H9 (cell line): ENCODE data around the gene KLK10. TPM values are rescaled to one million over a fixed set of nuclear protein-coding genes. Genes with fewer than 3 reads are reported as not detected.

ENCODE experiments used
- DNase-seq: peaks from one replicate; pipeline ENCODE4 v3.0.0-alpha.2; 2017
- H2AFZ ChIP-seq: one replicate; pipeline ENCODE4 v1.6.1; 2013; ENCODE audit warnings: mild to moderate bottlenecking, low read length, control low read depth, moderate library complexity
- H2AK5ac ChIP-seq: 2 replicates; pipeline ENCODE4 v1.6.1; 2013; ENCODE audit warnings: low read length, control low read depth, mixed read lengths; ENCODE audit not compliant: insufficient read length
- H2BK120ac ChIP-seq: one replicate; pipeline ENCODE4 v1.6.1; 2013; ENCODE audit warnings: low read depth, mild to moderate bottlenecking, low read length, control low read depth, inconsistent platforms; ENCODE audit not compliant: poor library complexity, severe bottlenecking
- H2BK12ac ChIP-seq: 2 replicates; pipeline ENCODE4 v1.6.1; 2013; ENCODE audit warnings: low read length, control low read depth, mixed read lengths, low read depth; ENCODE audit not compliant: insufficient read length
- H2BK15ac ChIP-seq: 2 replicates; pipeline ENCODE4 v1.6.1; 2013; ENCODE audit warnings: low read depth, low read length, control low read depth
- H2BK20ac ChIP-seq: one replicate; pipeline ENCODE4 v1.6.1; 2013; ENCODE audit warnings: low read depth, mild to moderate bottlenecking, low read length, control low read depth, inconsistent platforms; ENCODE audit not compliant: poor library complexity, severe bottlenecking
- H2BK5ac ChIP-seq: 2 replicates; pipeline ENCODE4 v1.6.1; 2013; ENCODE audit warnings: low read length, control low read depth, mixed read lengths; ENCODE audit not compliant: insufficient read length
- H3K14ac ChIP-seq: 2 replicates; pipeline ENCODE4 v1.6.1; 2013; ENCODE audit warnings: low read length, control low read depth; ENCODE audit not compliant: insufficient read depth
- H3K18ac ChIP-seq: 2 replicates; pipeline ENCODE4 v1.6.1; 2013; ENCODE audit warnings: low read depth, mild to moderate bottlenecking, mixed read lengths, low read length, control low read depth; ENCODE audit not compliant: insufficient read length
- H3K23ac ChIP-seq: 2 replicates; pipeline ENCODE4 v1.6.1; 2013; ENCODE audit warnings: low read length, control low read depth, mixed read lengths, low read depth; ENCODE audit not compliant: insufficient read length
- H3K23me2 ChIP-seq: 2 replicates; pipeline ENCODE4 v1.6.1; 2013; ENCODE audit warnings: low read depth, mild to moderate bottlenecking, mixed read lengths, low read length, control low read depth; ENCODE audit not compliant: insufficient read length, poor library complexity, severe bottlenecking
- H3K27ac ChIP-seq: 2 replicates; pipeline ENCODE4 v1.5.1; 2013; ENCODE audit warnings: low read length, control low read depth, mixed read lengths, low read depth; ENCODE audit not compliant: insufficient read length
- H3K27me3 ChIP-seq: 2 replicates; pipeline ENCODE4 v1.6.1; 2013; ENCODE audit warnings: low read length, control low read depth, inconsistent platforms; ENCODE audit not compliant: insufficient read depth
- H3K4ac ChIP-seq: 2 replicates; pipeline ENCODE4 v1.6.1; 2013; ENCODE audit warnings: low read depth, mild to moderate bottlenecking, control low read depth, inconsistent platforms, low read length, moderate library complexity
- H3K4me1 ChIP-seq: 2 replicates; pipeline ENCODE4 v1.6.1; 2013; ENCODE audit warnings: low read length, control low read depth, inconsistent platforms; ENCODE audit not compliant: insufficient read depth
- H3K4me2 ChIP-seq: 2 replicates; pipeline ENCODE4 v1.6.1; 2013; ENCODE audit warnings: low read length, control low read depth, mixed read lengths; ENCODE audit not compliant: insufficient read length, insufficient read depth
- H3K56ac ChIP-seq: 2 replicates; pipeline ENCODE4 v1.6.1; 2013; ENCODE audit warnings: low read depth, mild to moderate bottlenecking, mixed read lengths, low read length, control low read depth; ENCODE audit not compliant: insufficient read length
- H3K79me1 ChIP-seq: 2 replicates; pipeline ENCODE4 v1.6.1; 2013; ENCODE audit warnings: low read depth, mild to moderate bottlenecking, moderate library complexity, low read length, control low read depth, inconsistent platforms; ENCODE audit not compliant: insufficient read depth, poor library complexity, severe bottlenecking
- H3K79me2 ChIP-seq: 2 replicates; pipeline ENCODE4 v1.6.1; 2013; ENCODE audit warnings: low read length, control low read depth, inconsistent platforms; ENCODE audit not compliant: insufficient read depth
- H3K9ac ChIP-seq: 2 replicates; pipeline ENCODE4 v1.6.1; 2013; ENCODE audit warnings: low read length, control low read depth, mixed read lengths; ENCODE audit not compliant: insufficient read length; ENCODE audit errors: extremely low read depth
- H3K9me3 ChIP-seq: one replicate; pipeline ENCODE4 v1.6.1; 2013; ENCODE audit warnings: low read depth, low read length, inconsistent platforms; ENCODE audit not compliant: control insufficient read depth
- H3T11ph ChIP-seq: one replicate; pipeline ENCODE4 v1.6.1; 2013; ENCODE audit warnings: mild to moderate bottlenecking, low read length, control low read depth, inconsistent platforms
- H4K20me1 ChIP-seq: one replicate; pipeline ENCODE4 v1.6.1; 2013; ENCODE audit not compliant: control insufficient read depth, insufficient read length, insufficient read depth
- H4K5ac ChIP-seq: 2 replicates; pipeline ENCODE4 v1.6.1; 2013; ENCODE audit warnings: low read depth, mild to moderate bottlenecking, mixed read lengths, low read length, control low read depth; ENCODE audit not compliant: insufficient read length
- H4K8ac ChIP-seq: replicated peaks from 2 replicates; pipeline ENCODE4 v1.6.1; 2013; ENCODE audit warnings: low read length, control low read depth, mixed read lengths, low read depth; ENCODE audit not compliant: insufficient read length
- H4K91ac ChIP-seq: 2 replicates; pipeline ENCODE4 v1.6.1; 2013; ENCODE audit warnings: low read depth, mild to moderate bottlenecking, moderate library complexity, mixed read lengths, low read length, control low read depth; ENCODE audit not compliant: insufficient read length
- H3K27ac Mint-ChIP-seq, 3 experiments: 2 replicates in 2 of 3; 3 replicates in 1 of 3; pipeline ENCODE4 v1.8.0; 2020 to 2021; ENCODE audit warnings: mixed read lengths in 3 of 3, mild to moderate bottlenecking in 1 of 3, moderate library complexity in 1 of 3
- H3K27me3 Mint-ChIP-seq: 2 replicates; pipeline ENCODE4 v1.8.0; 2021; ENCODE audit warnings: low read depth, mild to moderate bottlenecking, moderate library complexity, mixed read lengths
- H3K36me3 Mint-ChIP-seq, 3 experiments: 2 replicates in 2 of 3; 3 replicates in 1 of 3; pipeline ENCODE4 v1.8.0; 2020 to 2021; ENCODE audit warnings: low read depth in 3 of 3, mixed read lengths in 3 of 3; ENCODE audit not compliant: insufficient read depth in 1 of 3
- H3K4me1 Mint-ChIP-seq, 2 experiments: 2 replicates each; pipeline ENCODE4 v1.8.0; 2020; ENCODE audit warnings: mixed read lengths in 2 of 2
- H3K4me3 Mint-ChIP-seq, 2 experiments: 2 replicates in 1 of 2; 3 replicates in 1 of 2; pipeline ENCODE4 v1.8.0; 2020 to 2021; ENCODE audit warnings: mild to moderate bottlenecking in 2 of 2, mixed read lengths in 2 of 2, moderate library complexity in 1 of 2
- H3K9me3 Mint-ChIP-seq, 2 experiments: 2 replicates in 1 of 2; 3 replicates in 1 of 2; pipeline ENCODE4 v1.8.0; 2020; ENCODE audit warnings: mild to moderate bottlenecking in 2 of 2, mixed read lengths in 2 of 2, moderate library complexity in 1 of 2
- WGBS: extraction: QIAGEN DNeasy Blood & Tissue Kit; methylation state at CpG from one replicate; pipeline ENCODE4 v1.1.7; 2013; ENCODE audit warnings: missing lambda C conversion rate, low lambda C conversion rate, mixed read lengths; ENCODE audit not compliant: insufficient read length; ENCODE audit errors: extremely low coverage; 5-methylcytosine and 5-hydroxymethylcytosine counted together
- total RNA-seq: library from RNA; stranded (reverse); gene quantifications from 2 replicates; pipeline ENCODE4 v1.2.1, GENCODE V29; 2021
- TF ChIP-seq, protein P1 (sequence below): fragments of 200-600 bp; sonication (generic); conservative IDR thresholded peaks from 3 replicates; pipeline ENCODE4 v1.8.0; 2021; ENCODE audit warnings: antibody characterized with exemption, mild to moderate bottlenecking

Gene KLK10
- total RNA-seq, 1 experiment from 2014 or later, result 1.3 TPM

DNA sequence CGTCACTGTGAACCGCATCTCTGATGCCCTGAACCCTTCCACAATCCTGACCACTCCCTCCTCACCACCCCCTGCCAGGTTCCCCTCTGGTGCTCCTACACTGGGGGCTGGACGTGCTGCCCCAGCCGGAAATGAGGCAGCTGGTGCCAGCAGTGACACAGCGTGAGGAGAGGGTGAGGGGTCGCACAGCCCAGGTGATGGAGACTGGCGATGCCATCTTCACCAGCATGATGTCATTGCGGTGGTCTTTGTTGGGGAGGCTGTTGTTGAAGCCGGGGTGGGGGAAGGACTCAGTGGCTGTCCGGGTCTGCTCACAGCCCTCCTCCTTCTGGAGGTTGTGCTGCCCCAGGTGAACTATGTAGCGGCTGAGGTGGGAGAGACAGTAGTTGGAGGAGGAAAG lies 4.4 kb upstream of the KLK10 start:
- Histone ChIP-seq H3T11ph (no peak overlapping the region), H3K27ac (no peak overlapping the region), H4K20me1 (no peaks in the 10 kb centered on the region), H2BK20ac (no peak overlapping the region), H3K27me3 (no peaks in the 10 kb centered on the region), H2BK120ac (no peak overlapping the region), H2AK5ac (no peak overlapping the region), H4K91ac (no peak overlapping the region), H3K18ac (no peak overlapping the region), H2BK5ac (no peak overlapping the region), H3K9ac (no peak overlapping the region), H3K4me1 (no peaks in the 10 kb centered on the region), H3K9me3 (no peaks in the 10 kb centered on the region), H4K5ac (no peak overlapping the region), H2AFZ (no peak overlapping the region), H3K4me2 (no peak overlapping the region), H3K79me2 (no peaks in the 10 kb centered on the region), H4K8ac (no peak overlapping the region), H3K23ac (no peak overlapping the region), H2BK12ac (no peak overlapping the region), H3K79me1 (no peaks in the 10 kb centered on the region), H3K14ac (no peak overlapping the region), H3K4ac (no peak overlapping the region), H2BK15ac (no peak overlapping the region), H3K56ac (no peak overlapping the region), H3K23me2 (peaks cover 6% of the 10 kb centered on the region)
- H3K27me3 Mint-ChIP-seq, result peaks cover 26% of the 10 kb centered on the region
- WGBS, result no CpG with 5 or more reads among the region's 11 CpGs
- no peak overlapping the region for H3K27ac Mint-ChIP-seq
- no peaks in the 10 kb centered on the region for H3K36me3 Mint-ChIP-seq
- TF ChIP-seq, protein P1, sequence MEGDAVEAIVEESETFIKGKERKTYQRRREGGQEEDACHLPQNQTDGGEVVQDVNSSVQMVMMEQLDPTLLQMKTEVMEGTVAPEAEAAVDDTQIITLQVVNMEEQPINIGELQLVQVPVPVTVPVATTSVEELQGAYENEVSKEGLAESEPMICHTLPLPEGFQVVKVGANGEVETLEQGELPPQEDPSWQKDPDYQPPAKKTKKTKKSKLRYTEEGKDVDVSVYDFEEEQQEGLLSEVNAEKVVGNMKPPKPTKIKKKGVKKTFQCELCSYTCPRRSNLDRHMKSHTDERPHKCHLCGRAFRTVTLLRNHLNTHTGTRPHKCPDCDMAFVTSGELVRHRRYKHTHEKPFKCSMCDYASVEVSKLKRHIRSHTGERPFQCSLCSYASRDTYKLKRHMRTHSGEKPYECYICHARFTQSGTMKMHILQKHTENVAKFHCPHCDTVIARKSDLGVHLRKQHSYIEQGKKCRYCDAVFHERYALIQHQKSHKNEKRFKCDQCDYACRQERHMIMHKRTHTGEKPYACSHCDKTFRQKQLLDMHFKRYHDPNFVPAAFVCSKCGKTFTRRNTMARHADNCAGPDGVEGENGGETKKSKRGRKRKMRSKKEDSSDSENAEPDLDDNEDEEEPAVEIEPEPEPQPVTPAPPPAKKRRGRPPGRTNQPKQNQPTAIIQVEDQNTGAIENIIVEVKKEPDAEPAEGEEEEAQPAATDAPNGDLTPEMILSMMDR, result no peak
- H3K4me3 Mint-ChIP-seq, result 0 out of 5 replicates have a peak overlapping the region, but pooled peaks of 1 of the 2 experiments have one; percentile 4
- H3K9me3 Mint-ChIP-seq, result no peaks in the 10 kb centered on the region; a peak in 1 of 5 replicates
- DNase-seq, result no peak
- peaks cover 32 to 50% of the 10 kb centered on the region in 2 experiments for H3K4me1 Mint-ChIP-seq
